ENCODE results near the gene COQ8B.

DNA sequence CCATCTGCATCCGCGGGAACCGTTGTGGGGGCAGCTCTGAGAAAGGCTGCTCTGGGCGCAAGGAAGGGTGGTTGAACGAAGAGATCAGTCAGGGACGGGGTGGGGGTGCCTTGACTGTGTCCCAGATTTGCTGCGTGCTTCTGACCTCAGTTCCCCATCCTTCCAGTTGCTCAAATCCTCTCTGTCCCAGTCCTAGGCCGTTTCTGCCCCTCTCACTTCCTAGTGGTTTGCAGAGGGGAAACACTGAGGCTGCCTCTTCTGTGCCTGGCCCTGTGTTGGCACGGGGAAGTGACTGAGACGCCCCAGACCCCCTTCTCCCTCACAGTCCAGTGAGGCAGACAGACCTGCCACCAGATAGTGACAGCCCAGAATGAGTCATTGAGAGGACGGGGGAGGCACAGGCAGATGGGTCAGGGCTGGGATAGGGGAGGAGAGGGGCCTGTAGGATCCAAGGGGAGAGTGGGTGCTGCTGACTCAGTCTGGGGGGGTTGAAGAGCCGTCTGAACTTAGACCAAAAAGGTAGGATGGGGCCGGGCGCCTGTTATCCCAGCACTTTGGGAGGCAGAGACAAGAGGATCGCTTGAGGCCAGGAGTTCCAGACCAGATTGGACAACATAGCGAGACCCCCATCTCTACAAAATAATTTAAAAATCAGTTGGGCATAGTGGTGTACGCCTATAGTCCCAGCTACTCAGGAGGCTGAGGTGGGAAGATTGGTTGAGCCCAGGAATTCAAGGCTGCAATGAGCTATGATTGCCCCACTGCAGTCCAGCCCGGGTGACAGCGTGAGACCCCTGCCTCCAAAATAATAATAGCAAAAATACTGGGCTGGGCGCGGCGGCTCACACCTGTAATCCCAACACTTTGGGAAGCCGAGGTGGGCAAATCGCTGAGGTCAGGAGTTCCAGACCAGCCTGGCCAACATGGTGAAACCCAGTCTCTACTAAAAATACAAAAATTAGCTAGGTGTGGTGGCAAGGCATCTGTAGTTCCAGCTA lies 52.7 kb downstream of the COQ8B start:
- no peak for TF ChIP-seq POLR2A (IDR thresholded peaks at IDR 0.05; ENCODE audit: low read depth)
- TF ChIP-seq, protein P1, sequence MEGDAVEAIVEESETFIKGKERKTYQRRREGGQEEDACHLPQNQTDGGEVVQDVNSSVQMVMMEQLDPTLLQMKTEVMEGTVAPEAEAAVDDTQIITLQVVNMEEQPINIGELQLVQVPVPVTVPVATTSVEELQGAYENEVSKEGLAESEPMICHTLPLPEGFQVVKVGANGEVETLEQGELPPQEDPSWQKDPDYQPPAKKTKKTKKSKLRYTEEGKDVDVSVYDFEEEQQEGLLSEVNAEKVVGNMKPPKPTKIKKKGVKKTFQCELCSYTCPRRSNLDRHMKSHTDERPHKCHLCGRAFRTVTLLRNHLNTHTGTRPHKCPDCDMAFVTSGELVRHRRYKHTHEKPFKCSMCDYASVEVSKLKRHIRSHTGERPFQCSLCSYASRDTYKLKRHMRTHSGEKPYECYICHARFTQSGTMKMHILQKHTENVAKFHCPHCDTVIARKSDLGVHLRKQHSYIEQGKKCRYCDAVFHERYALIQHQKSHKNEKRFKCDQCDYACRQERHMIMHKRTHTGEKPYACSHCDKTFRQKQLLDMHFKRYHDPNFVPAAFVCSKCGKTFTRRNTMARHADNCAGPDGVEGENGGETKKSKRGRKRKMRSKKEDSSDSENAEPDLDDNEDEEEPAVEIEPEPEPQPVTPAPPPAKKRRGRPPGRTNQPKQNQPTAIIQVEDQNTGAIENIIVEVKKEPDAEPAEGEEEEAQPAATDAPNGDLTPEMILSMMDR (IDR thresholded peaks at IDR 0.05): no peak
- no peak for TF ChIP-seq POLR2AphosphoS5 (IDR thresholded peaks at IDR 0.05)
- no peak for TF ChIP-seq EP300 (IDR thresholded peaks at IDR 0.05)
